ENCODE results near the gene INPP5A. TPM values are rescaled to one million over a fixed set of nuclear protein-coding genes. Genes with fewer than 3 reads are reported as not detected.

The INPP5A gene
- total RNA-seq, 1 experiment from 2014 or later = 12.3 TPM

- H3K27me3 ChIP-seq (ENCODE audit: insufficient read depth, low read length) = no peaks in the 10 kb centered on the region
- DNase-seq (ENCODE audit: low read depth, low spot score) = no peak
- H2AFZ ChIP-seq (ENCODE audit: low read depth, low read length, poor library complexity, severe bottlenecking) = no peak overlapping the region
- RAD21 ChIA-PET (ENCODE audit: low non-redundant PET in 1 of 2, low total read pairs in 2 of 2, uncharacterized antibody in 2 of 2, unreplicated experiment in 2 of 2) = no interaction called here
- no peaks in the 10 kb centered on the region for H4K20me1 ChIP-seq (ENCODE audit: insufficient read depth)
- no peak overlapping the region for H3K4me3 ChIP-seq (replicated peaks in 1 of 2; ENCODE audit: low read depth in 1 of 2, low read length in 2 of 2)
- no TSS peak for BruUV-seq (replicated peaks)
- no peak for ATAC-seq
- no peak overlapping the region for H3K27ac ChIP-seq (ENCODE audit: low read depth, low read length)
- H3K9me3 ChIP-seq (ENCODE audit: control insufficient read depth in 1 of 2, insufficient read depth in 1 of 2, low read depth in 1 of 2, low read length in 2 of 2) = no peaks in the 10 kb centered on the region
- no peaks in the 10 kb centered on the region for H3K79me2 ChIP-seq (ENCODE audit: insufficient read depth, low read length)
- POLR2A ChIA-PET = no interaction called here
- no peaks in the 10 kb centered on the region for H3K9me2 ChIP-seq (ENCODE audit: insufficient read depth)
- CTCF ChIA-PET = no interaction called here
- TF ChIP-seq CEBPB (IDR thresholded peaks at IDR 0.05; ENCODE audit: low read depth) (no peak), EGR1 (IDR thresholded peaks at IDR 0.05; ENCODE audit: low read depth) (no peak), POLR2AphosphoS5 (IDR thresholded peaks at IDR 0.05; ENCODE audit: low read depth, low read length) (no peak), SP1 (IDR thresholded peaks at IDR 0.05; ENCODE audit: low read depth) (no peak), RAD21 (IDR thresholded peaks at IDR 0.05; ENCODE audit: low read depth) (no peak), TCF7L2 (IDR thresholded peaks at IDR 0.05; ENCODE audit: borderline replicate concordance, extremely low read depth, insufficient read depth, insufficient read length) (no peak), JUND (IDR thresholded peaks at IDR 0.05) (no peak), FOSL1 (IDR thresholded peaks at IDR 0.05; ENCODE audit: low read depth) (no peak), EZH2phosphoT487 (IDR thresholded peaks at IDR 0.05; ENCODE audit: borderline replicate concordance) (no peak), SRF (IDR thresholded peaks at IDR 0.05; ENCODE audit: low read depth) (no peak), CTCF (IDR thresholded peaks at IDR 0.05 in 2 of 3, conservative IDR thresholded peaks at IDR 0.05 in 1 of 3; ENCODE audit: borderline replicate concordance in 1 of 3, insufficient read depth in 1 of 3, low read depth in 2 of 3, low read length in 2 of 3) (no peak), CBX3 (IDR thresholded peaks at IDR 0.05; ENCODE audit: low read depth) (no peak), ZNF274 (IDR thresholded peaks at IDR 0.05; ENCODE audit: low read depth, low read length) (no peak), YY1 (IDR thresholded peaks at IDR 0.05; ENCODE audit: extremely low read depth, insufficient replicate concordance, low read depth, low read length) (no peak), ATF3 (IDR thresholded peaks at IDR 0.05) (no peak), SIN3A (IDR thresholded peaks at IDR 0.05; ENCODE audit: low read depth) (no peak), ZFX (IDR thresholded peaks at IDR 0.05) (no peak), ELF1 (IDR thresholded peaks at IDR 0.05; ENCODE audit: borderline replicate concordance, low read depth) (no peak), REST (IDR thresholded peaks at IDR 0.05; ENCODE audit: low read depth) (no peak)
- intact Hi-C loops (cut with micrococcal nuclease) = no loop called here
- H3K4me2 ChIP-seq (ENCODE audit: low read length) = no peak overlapping the region
- H3K4me1 ChIP-seq (ENCODE audit: control insufficient read depth in 1 of 2, insufficient read depth in 2 of 2, low read length in 2 of 2) = no peaks in the 10 kb centered on the region
- H3K36me3 ChIP-seq (ENCODE audit: control insufficient read depth in 1 of 2, insufficient read depth in 2 of 2, low read length in 2 of 2) = no peaks in the 10 kb centered on the region
- no peak overlapping the region for H3K9ac ChIP-seq (ENCODE audit: low read length)
Measured at GRCh38 chr10:132742837-132743194, 205.2 kb downstream of the INPP5A start.
